GM23338 (cell line): ENCODE results near the gene CELF4. TPM values are rescaled to one million over a fixed set of nuclear protein-coding genes. Genes with fewer than 3 reads are reported as not detected.

ENCODE experiments used
- ATAC-seq: fragments of 200-7000 bp; cut with Tn5 transposase; 3 replicates; pipeline ENCODE4 v1.9.1; 2020
- DNase-seq: peaks from one replicate; pipeline ENCODE4 v3.0.0-alpha.2; 2015; ENCODE audit warnings: low spot score
- H2AFZ ChIP-seq: fragments of 200-600 bp; sonication (generic); 2 replicates; pipeline ENCODE4 v1.8.0; 2016; ENCODE audit warnings: antibody characterized with exemption, mild to moderate bottlenecking, moderate library complexity
- H3F3A ChIP-seq: fragments of 200-600 bp; sonication (generic); replicated peaks from 2 replicates; pipeline ENCODE4 v1.8.0; 2017; ENCODE audit warnings: antibody characterized with exemption, mixed run types, low read depth
- H3K27ac ChIP-seq: fragments of 200-600 bp; sonication (generic); 2 replicates; pipeline ENCODE4 v1.6.1; 2016; ENCODE audit warnings: low read depth
- H3K27me3 ChIP-seq: fragments of 200-600 bp; sonication (generic); 2 replicates; pipeline ENCODE4 v1.8.0; 2016; ENCODE audit warnings: mild to moderate bottlenecking, mixed run types, moderate library complexity; ENCODE audit not compliant: insufficient read depth
- H3K36me3 ChIP-seq: fragments of 200-600 bp; sonication (generic); 2 replicates; pipeline ENCODE4 v1.8.0; 2016; ENCODE audit warnings: mild to moderate bottlenecking; ENCODE audit not compliant: insufficient read depth
- H3K4me1 ChIP-seq: fragments of 200-600 bp; sonication (generic); 2 replicates; pipeline ENCODE4 v1.8.0; 2016; ENCODE audit warnings: mild to moderate bottlenecking, moderate library complexity; ENCODE audit not compliant: insufficient read depth
- H3K4me2 ChIP-seq: fragments of 200-600 bp; sonication (generic); 2 replicates; pipeline ENCODE4 v1.7.1; 2017; ENCODE audit warnings: mixed run types
- H3K4me3 ChIP-seq: fragments of 200-600 bp; sonication (generic); 2 replicates; pipeline ENCODE4 v1.6.1; 2016; ENCODE audit warnings: mixed run types
- H3K79me2 ChIP-seq: fragments of 200-600 bp; sonication (generic); replicated peaks from 2 replicates; pipeline ENCODE4 v1.8.0; 2017; ENCODE audit warnings: mild to moderate bottlenecking; ENCODE audit not compliant: insufficient read depth
- H3K9me2 ChIP-seq: fragments of 200-600 bp; sonication (generic); 2 replicates; pipeline ENCODE4 v1.8.0; 2017; ENCODE audit not compliant: insufficient read depth
- H4K20me1 ChIP-seq: fragments of 200-600 bp; sonication (generic); replicated peaks from 2 replicates; pipeline ENCODE4 v1.8.0; 2017; ENCODE audit warnings: mild to moderate bottlenecking; ENCODE audit not compliant: insufficient read depth
- H3K27ac Mint-ChIP-seq: 2 replicates; pipeline ENCODE4 v1.8.0; 2020; ENCODE audit warnings: inconsistent platforms, mild to moderate bottlenecking, moderate library complexity, mixed read lengths
- H3K27me3 Mint-ChIP-seq: 3 replicates; pipeline ENCODE4 v1.8.0; 2022; ENCODE audit warnings: low read depth, mild to moderate bottlenecking, moderate library complexity, mixed read lengths, inconsistent platforms; ENCODE audit not compliant: insufficient read depth, poor library complexity
- H3K36me3 Mint-ChIP-seq: 3 replicates; pipeline ENCODE4 v1.8.0; 2021; ENCODE audit warnings: low read depth, mild to moderate bottlenecking, inconsistent platforms, moderate library complexity, mixed read lengths
- H3K4me1 Mint-ChIP-seq: 3 replicates; pipeline ENCODE4 v1.8.0; 2020; ENCODE audit warnings: mild to moderate bottlenecking, inconsistent platforms, mixed read lengths
- H3K4me3 Mint-ChIP-seq: 3 replicates; pipeline ENCODE4 v1.8.0; 2021; ENCODE audit warnings: moderate library complexity, mild to moderate bottlenecking, inconsistent platforms, mixed read lengths
- H3K9me3 Mint-ChIP-seq: 3 replicates; pipeline ENCODE4 v1.8.0; 2020; ENCODE audit warnings: moderate library complexity, mild to moderate bottlenecking, inconsistent platforms, mixed read lengths
- CREB1 ChIP-seq: fragments of 250-450 bp; sonication (Bioruptor Pico); IDR thresholded peaks from 2 replicates; pipeline ENCODE4 v1.5.0; 2020; ENCODE audit warnings: low read depth, mild to moderate bottlenecking, moderate library complexity
- EZH2 ChIP-seq: fragments of 200-600 bp; sonication (generic); IDR thresholded peaks from one replicate; pipeline ENCODE4 v1.8.0; 2017; ENCODE audit warnings: antibody characterized with exemption, mild to moderate bottlenecking, low read depth; ENCODE audit not compliant: unreplicated experiment
- EZH2phosphoT487 ChIP-seq: fragments of 200-600 bp; sonication (generic); IDR thresholded peaks from one replicate; pipeline ENCODE4 v1.8.1; 2018; ENCODE audit warnings: antibody characterized with exemption; ENCODE audit not compliant: unreplicated experiment
- JUNB ChIP-seq: IDR thresholded peaks from one replicate; pipeline ENCODE4 v1.6.1; 2016; ENCODE audit warnings: antibody characterized with exemption; ENCODE audit not compliant: unreplicated experiment
- NANOG ChIP-seq: IDR thresholded peaks from 2 replicates; pipeline ENCODE4 v1.6.1; 2016; ENCODE audit warnings: antibody characterized with exemption, borderline replicate concordance
- POLR2AphosphoS5 ChIP-seq: IDR thresholded peaks from 2 replicates; pipeline ENCODE4 v1.6.1; 2016; ENCODE audit warnings: antibody characterized with exemption, low read depth
- REST ChIP-seq: IDR thresholded peaks from one replicate; pipeline ENCODE4 v1.6.1; 2018; ENCODE audit warnings: antibody characterized with exemption; ENCODE audit not compliant: unreplicated experiment
- STAT1 ChIP-seq: IDR thresholded peaks from one replicate; pipeline ENCODE4 v1.6.1; 2016; ENCODE audit warnings: antibody characterized with exemption; ENCODE audit not compliant: unreplicated experiment
- ZNF114 ChIP-seq: fragments of 250-450 bp; sonication (Bioruptor Pico); IDR thresholded peaks from 2 replicates; pipeline ENCODE4 v1.5.0; 2020; ENCODE audit warnings: mild to moderate bottlenecking, moderate library complexity
- ZNF331 ChIP-seq: fragments of 250-450 bp; sonication (Bioruptor Pico); IDR thresholded peaks from 2 replicates; pipeline ENCODE4 v1.5.0; 2020; ENCODE audit warnings: low read depth, mild to moderate bottlenecking, moderate library complexity
- polyA plus RNA-seq: library from polyadenylated mRNA; unstranded; fragments of >200 nt; fragmentation: Nextera tagmentation; extraction: Ambion mirVana; gene quantifications from 2 replicates; pipeline ENCODE4 v1.2.1, GENCODE V29; 2016
- total RNA-seq: library from RNA; depleted of rRNA; stranded (reverse); fragments of >200 nt; shearing (Covaris generic); gene quantifications from 2 replicates; pipeline ENCODE4 v1.2.3, GENCODE V29; 2014
- TF ChIP-seq, protein P1 (sequence below): fragments of 250-450 bp; sonication (Bioruptor Pico); IDR thresholded peaks from 2 replicates; pipeline ENCODE4 v1.5.0; 2020; ENCODE audit warnings: mild to moderate bottlenecking, moderate library complexity
- TF ChIP-seq, protein P2 (sequence below): IDR thresholded peaks from 2 replicates; pipeline ENCODE4 v1.6.1; 2016; ENCODE audit warnings: antibody characterized with exemption
- TF ChIP-seq, protein P3 (sequence below), 2 experiments: fragments of 200-600 bp in 1 of 2; sonication (generic) in 1 of 2; conservative IDR thresholded peaks; 2 replicates each; pipeline versions ENCODE4 v1.5.1 to v1.6.1; 2016 to 2017; ENCODE audit warnings: antibody characterized with exemption in 2 of 2, low read depth in 2 of 2, mild to moderate bottlenecking in 2 of 2, moderate library complexity in 1 of 2

Gene CELF4
- total and polyA plus RNA-seq, 2 experiments from 2014 or later = 2.6 to 6.7 TPM

DNA sequence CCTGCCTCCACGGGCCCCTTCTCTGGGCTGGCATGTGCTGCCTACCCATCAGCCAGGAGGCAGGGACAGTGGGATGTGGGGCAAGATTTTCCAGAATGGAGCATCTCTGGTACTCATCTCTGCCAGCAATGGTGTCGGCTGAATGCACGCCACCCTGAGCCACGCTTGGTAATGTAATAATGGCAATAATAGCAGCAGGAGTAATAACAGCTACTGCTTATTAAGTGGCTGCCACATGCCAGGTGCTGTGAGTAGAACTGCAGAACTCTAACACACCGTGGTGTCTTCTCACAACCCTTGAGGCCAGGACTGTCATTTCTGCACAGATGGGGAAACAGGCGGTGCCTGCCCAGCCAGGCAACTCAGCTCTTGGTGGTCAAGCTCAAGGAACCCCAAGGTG, 113.6 kb downstream of the CELF4 start:
- H3K27ac ChIP-seq = no peak overlapping the region
- H3K4me1 ChIP-seq = peaks cover 10% of the 10 kb centered on the region
- ATAC-seq (no peak), DNase-seq (no peak)
- H3K79me2 ChIP-seq = no peaks in the 10 kb centered on the region; the same call in 1 of the 2 replicates
- no peaks in the 10 kb centered on the region for H3K36me3 ChIP-seq
- Mint-ChIP-seq H3K27me3 (peaks cover 11% of the 10 kb centered on the region), H3K9me3 (no peaks in the 10 kb centered on the region), H3K4me3 (no peak overlapping the region), H3K27ac (no peak overlapping the region), H3K4me1 (peaks cover 49% of the 10 kb centered on the region), H3K36me3 (no peaks in the 10 kb centered on the region)
- no peaks in the 10 kb centered on the region for H3K9me2 ChIP-seq
- TF ChIP-seq ZNF114 (CRISPR knock-in tag) = no peak
- no peak for TF ChIP-seq STAT1
- TF ChIP-seq, protein P1, sequence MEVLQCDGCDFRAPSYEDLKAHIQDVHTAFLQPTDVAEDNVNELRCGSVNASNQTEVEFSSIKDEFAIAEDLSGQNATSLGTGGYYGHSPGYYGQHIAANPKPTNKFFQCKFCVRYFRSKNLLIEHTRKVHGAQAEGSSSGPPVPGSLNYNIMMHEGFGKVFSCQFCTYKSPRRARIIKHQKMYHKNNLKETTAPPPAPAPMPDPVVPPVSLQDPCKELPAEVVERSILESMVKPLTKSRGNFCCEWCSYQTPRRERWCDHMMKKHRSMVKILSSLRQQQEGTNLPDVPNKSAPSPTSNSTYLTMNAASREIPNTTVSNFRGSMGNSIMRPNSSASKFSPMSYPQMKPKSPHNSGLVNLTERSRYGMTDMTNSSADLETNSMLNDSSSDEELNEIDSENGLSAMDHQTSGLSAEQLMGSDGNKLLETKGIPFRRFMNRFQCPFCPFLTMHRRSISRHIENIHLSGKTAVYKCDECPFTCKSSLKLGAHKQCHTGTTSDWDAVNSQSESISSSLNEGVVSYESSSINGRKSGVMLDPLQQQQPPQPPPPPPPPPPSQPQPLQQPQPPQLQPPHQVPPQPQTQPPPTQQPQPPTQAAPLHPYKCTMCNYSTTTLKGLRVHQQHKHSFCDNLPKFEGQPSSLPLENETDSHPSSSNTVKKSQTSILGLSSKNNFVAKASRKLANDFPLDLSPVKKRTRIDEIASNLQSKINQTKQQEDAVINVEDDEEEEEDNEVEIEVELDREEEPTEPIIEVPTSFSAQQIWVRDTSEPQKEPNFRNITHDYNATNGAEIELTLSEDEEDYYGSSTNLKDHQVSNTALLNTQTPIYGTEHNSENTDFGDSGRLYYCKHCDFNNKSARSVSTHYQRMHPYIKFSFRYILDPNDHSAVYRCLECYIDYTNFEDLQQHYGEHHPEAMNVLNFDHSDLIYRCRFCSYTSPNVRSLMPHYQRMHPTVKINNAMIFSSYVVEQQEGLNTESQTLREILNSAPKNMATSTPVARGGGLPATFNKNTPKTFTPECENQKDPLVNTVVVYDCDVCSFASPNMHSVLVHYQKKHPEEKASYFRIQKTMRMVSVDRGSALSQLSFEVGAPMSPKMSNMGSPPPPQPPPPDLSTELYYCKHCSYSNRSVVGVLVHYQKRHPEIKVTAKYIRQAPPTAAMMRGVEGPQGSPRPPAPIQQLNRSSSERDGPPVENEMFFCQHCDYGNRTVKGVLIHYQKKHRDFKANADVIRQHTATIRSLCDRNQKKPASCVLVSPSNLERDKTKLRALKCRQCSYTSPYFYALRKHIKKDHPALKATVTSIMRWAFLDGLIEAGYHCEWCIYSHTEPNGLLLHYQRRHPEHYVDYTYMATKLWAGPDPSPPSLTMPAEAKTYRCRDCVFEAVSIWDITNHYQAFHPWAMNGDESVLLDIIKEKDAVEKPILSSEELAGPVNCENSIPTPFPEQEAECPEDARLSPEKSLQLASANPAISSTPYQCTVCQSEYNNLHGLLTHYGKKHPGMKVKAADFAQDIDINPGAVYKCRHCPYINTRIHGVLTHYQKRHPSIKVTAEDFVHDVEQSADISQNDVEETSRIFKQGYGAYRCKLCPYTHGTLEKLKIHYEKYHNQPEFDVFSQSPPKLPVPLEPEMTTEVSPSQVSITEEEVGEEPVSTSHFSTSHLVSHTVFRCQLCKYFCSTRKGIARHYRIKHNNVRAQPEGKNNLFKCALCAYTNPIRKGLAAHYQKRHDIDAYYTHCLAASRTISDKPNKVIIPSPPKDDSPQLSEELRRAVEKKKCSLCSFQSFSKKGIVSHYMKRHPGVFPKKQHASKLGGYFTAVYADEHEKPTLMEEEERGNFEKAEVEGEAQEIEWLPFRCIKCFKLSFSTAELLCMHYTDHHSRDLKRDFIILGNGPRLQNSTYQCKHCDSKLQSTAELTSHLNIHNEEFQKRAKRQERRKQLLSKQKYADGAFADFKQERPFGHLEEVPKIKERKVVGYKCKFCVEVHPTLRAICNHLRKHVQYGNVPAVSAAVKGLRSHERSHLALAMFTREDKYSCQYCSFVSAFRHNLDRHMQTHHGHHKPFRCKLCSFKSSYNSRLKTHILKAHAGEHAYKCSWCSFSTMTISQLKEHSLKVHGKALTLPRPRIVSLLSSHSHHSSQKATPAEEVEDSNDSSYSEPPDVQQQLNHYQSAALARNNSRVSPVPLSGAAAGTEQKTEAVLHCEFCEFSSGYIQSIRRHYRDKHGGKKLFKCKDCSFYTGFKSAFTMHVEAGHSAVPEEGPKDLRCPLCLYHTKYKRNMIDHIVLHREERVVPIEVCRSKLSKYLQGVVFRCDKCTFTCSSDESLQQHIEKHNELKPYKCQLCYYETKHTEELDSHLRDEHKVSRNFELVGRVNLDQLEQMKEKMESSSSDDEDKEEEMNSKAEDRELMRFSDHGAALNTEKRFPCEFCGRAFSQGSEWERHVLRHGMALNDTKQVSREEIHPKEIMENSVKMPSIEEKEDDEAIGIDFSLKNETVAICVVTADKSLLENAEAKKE = no peak
- TF ChIP-seq, protein P2, sequence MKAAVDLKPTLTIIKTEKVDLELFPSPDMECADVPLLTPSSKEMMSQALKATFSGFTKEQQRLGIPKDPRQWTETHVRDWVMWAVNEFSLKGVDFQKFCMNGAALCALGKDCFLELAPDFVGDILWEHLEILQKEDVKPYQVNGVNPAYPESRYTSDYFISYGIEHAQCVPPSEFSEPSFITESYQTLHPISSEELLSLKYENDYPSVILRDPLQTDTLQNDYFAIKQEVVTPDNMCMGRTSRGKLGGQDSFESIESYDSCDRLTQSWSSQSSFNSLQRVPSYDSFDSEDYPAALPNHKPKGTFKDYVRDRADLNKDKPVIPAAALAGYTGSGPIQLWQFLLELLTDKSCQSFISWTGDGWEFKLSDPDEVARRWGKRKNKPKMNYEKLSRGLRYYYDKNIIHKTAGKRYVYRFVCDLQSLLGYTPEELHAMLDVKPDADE = no peak
- TF ChIP-seq POLR2AphosphoS5 = no peak
- no peak for TF ChIP-seq CREB1 (CRISPR knock-in tag)
- TF ChIP-seq EZH2phosphoT487 = no peak
- no peak for TF ChIP-seq NANOG
- TF ChIP-seq, protein P3, sequence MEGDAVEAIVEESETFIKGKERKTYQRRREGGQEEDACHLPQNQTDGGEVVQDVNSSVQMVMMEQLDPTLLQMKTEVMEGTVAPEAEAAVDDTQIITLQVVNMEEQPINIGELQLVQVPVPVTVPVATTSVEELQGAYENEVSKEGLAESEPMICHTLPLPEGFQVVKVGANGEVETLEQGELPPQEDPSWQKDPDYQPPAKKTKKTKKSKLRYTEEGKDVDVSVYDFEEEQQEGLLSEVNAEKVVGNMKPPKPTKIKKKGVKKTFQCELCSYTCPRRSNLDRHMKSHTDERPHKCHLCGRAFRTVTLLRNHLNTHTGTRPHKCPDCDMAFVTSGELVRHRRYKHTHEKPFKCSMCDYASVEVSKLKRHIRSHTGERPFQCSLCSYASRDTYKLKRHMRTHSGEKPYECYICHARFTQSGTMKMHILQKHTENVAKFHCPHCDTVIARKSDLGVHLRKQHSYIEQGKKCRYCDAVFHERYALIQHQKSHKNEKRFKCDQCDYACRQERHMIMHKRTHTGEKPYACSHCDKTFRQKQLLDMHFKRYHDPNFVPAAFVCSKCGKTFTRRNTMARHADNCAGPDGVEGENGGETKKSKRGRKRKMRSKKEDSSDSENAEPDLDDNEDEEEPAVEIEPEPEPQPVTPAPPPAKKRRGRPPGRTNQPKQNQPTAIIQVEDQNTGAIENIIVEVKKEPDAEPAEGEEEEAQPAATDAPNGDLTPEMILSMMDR (conservative IDR thresholded peaks at IDR 0.05; ENCODE audit: low read depth in 2 of 2) = no peak
- TF ChIP-seq ZNF331 = no peak
- TF ChIP-seq JUNB = no peak
- TF ChIP-seq REST = no peak
- TF ChIP-seq EZH2 = no peak
- no peak overlapping the region for H2AFZ ChIP-seq
- H3K27me3 ChIP-seq = no peaks in the 10 kb centered on the region
- no peak overlapping the region for H3K4me2 ChIP-seq
- H3F3A ChIP-seq = 0 out of 2 replicates have a peak, but pooled peaks cover 2% of the 10 kb centered on the region
- no peaks in the 10 kb centered on the region for H4K20me1 ChIP-seq
- no peak overlapping the region for H3K4me3 ChIP-seq
